Activated naive CD8-positive, alpha-beta T cell treated with anti-CD3 and anti-CD28 coated beads, Interleukin-2, amount 50 U/mL, for 24 hours (primary cell): ENCODE results near the gene SPEM2.

ENCODE experiments used
- ATAC-seq: fragments of 150-1000 bp; cut with Tn5 transposase; one replicate; pipeline ENCODE4 v1.10.0; 2021
- DNase-seq: peaks from one replicate; pipeline ENCODE4 v3.0.0; 2021
- H3K27ac Mint-ChIP-seq: one replicate; pipeline ENCODE4 v1.8.0; 2021; ENCODE audit warnings: mild to moderate bottlenecking, mixed read lengths
- H3K27me3 Mint-ChIP-seq: one replicate; pipeline ENCODE4 v1.8.0; 2021; ENCODE audit warnings: mixed read lengths
- H3K36me3 Mint-ChIP-seq: one replicate; pipeline ENCODE4 v1.8.0; 2021; ENCODE audit warnings: low read depth, mixed read lengths
- H3K4me1 Mint-ChIP-seq: one replicate; pipeline ENCODE4 v1.8.0; 2021; ENCODE audit warnings: mixed read lengths
- H3K4me3 Mint-ChIP-seq: one replicate; pipeline ENCODE4 v1.8.0; 2021; ENCODE audit warnings: mild to moderate bottlenecking, moderate library complexity, mixed read lengths
- H3K9me3 Mint-ChIP-seq: one replicate; pipeline ENCODE4 v1.8.0; 2021; ENCODE audit warnings: mixed read lengths

The SPEM2 gene

DNA sequence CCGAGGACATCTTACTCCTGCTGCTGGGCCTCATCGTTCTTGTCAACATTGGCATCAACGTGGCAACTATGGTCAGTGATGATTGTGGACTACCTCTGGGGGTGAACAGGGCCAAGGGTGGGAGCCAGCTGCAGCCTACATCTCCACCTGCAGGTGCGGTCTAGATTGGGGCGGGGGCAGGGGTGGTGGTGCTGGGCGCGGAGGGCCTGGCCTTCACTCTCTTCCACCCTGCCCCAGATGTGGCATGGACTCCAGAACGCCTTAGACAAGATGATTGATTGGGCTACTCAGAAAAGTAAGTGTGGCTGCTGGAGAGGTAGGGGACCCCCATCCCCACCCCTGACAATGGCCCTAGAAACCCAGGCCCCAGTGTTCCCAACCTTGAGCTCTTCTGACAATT, 340 bp downstream of the SPEM2 start:
- H3K4me1 Mint-ChIP-seq: no peaks in the 10 kb centered on the region
- no peak overlapping the region for H3K27ac Mint-ChIP-seq
- no peaks in the 10 kb centered on the region for H3K36me3 Mint-ChIP-seq

DNA sequence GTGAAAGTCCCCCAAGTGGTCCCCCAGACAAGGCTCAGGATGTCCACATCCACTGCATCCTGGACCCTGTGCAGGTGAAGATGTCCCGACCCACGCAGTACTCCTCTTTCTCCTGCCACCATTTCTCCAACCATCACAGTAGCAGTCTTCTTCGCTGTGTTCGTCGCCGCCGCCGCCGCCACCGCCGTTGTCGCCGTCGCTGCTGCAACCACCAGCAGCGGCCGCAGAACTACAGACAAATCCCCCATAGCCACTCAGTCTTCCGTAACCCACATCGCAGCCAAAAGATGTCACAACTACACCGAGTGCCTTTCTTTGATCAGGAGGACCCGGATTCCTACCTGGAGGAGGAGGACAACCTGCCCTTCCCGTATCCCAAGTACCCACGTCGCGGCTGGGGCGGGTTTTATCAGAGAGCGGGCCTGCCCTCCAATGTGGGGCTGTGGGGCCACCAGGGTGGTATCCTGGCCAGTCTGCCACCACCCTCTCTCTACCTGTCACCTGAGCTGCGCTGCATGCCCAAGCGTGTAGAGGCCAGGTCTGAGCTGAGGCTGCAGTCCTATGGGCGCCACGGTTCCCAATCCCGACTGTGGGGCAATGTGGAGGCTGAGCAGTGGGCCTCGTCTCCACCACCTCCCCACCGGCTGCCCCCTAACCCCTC, 917 bp downstream of the SPEM2 start:
- no peak overlapping the region for H3K27ac Mint-ChIP-seq
- no peaks in the 10 kb centered on the region for H3K27me3 Mint-ChIP-seq
- no peaks in the 10 kb centered on the region for H3K9me3 Mint-ChIP-seq
- ATAC-seq (no peak), DNase-seq (no peak)
- H3K36me3 Mint-ChIP-seq: no peaks in the 10 kb centered on the region
- no peak overlapping the region for H3K4me3 Mint-ChIP-seq
- no peaks in the 10 kb centered on the region for H3K4me1 Mint-ChIP-seq

More for the DNA sequence above, 340 bp downstream of the SPEM2 start:
- Mint-ChIP-seq H3K9me3 (no peaks in the 10 kb centered on the region), H3K4me3 (no peak overlapping the region), H3K27me3 (no peaks in the 10 kb centered on the region)
- DNase-seq: no peak
- no peak for ATAC-seq

DNA sequence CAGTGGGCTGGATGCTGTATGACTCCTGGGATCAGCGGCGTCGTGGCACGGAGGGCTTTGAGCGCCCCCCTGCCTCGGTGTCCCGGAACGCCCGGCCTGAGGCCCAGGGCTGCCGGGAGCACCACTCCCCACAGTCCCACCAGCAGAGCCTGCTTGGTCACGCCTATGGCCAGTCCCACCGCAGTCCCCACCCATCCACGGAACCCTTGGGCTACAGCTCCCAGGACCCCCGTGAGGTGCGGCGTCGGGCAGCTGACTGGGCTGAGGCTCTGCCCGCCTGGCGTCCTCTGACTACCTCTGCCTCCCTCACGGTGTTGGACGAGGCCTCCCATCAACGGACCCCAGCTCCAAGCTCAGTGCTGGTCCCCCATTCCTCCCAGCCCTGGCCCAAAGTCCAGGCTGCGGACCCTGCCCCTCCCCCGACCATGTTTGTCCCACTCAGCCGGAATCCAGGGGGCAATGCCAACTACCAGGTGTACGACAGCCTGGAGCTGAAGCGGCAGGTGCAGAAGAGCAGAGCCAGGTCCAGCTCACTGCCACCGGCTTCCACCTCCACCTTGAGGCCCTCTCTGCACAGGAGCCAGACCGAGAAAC, 1.6 kb downstream of the SPEM2 start:
- DNase-seq (no peak), ATAC-seq (no peak)
- no peak overlapping the region for H3K27ac Mint-ChIP-seq
- H3K4me3 Mint-ChIP-seq: no peak overlapping the region
- no peaks in the 10 kb centered on the region for H3K36me3 Mint-ChIP-seq
- no peaks in the 10 kb centered on the region for H3K9me3 Mint-ChIP-seq
- no peaks in the 10 kb centered on the region for H3K27me3 Mint-ChIP-seq
- no peaks in the 10 kb centered on the region for H3K4me1 Mint-ChIP-seq

DNA sequence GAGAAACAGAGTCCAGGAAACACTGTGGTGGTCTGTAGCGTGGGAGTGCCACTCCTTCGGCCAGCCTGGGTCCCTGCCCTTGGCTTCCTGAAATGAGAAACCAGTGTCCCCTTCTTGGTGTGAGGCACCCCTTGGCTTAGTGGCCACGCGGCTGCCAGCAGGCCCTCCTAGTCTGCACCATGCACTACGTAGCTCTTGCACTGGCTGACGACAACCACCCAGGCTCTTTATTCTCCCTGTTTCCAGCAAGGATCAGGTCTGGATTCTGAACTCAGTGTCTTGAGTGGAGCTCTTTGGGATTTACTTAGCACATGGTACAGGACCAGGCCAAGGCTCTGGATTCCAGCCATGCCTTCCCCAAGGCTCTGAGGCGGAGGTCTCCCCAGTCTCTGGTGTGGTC, 2.1 kb downstream of the SPEM2 start:
- no peak overlapping the region for H3K27ac Mint-ChIP-seq
- DNase-seq: no peak
- H3K4me1 Mint-ChIP-seq: no peaks in the 10 kb centered on the region
- no peaks in the 10 kb centered on the region for H3K27me3 Mint-ChIP-seq
- no peak overlapping the region for H3K4me3 Mint-ChIP-seq
- no peaks in the 10 kb centered on the region for H3K9me3 Mint-ChIP-seq
- H3K36me3 Mint-ChIP-seq: no peaks in the 10 kb centered on the region
- no peak for ATAC-seq

DNA sequence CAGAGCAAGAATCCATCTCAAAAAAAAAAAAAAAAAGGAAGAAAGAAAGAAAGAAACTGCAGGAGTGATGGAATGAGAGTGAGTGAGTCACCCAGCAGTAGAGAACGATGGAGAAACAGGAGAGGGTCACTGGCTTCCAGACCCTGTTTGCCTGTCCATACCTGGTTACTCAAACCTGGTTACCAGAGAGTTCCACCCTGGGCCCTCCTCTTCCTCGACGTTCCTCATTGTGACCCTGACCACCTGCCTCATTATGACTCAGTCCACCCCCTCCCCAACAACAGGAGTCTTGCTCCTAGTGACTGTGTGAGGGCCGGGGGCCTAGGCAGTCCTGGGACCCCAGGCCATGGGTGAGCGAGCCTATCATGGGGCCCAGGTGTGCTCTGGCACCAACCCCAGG, 3.1 kb downstream of the SPEM2 start, which contains the start of gene SPEM3:
Gene SPEM3 (plus strand): TSS at position 301 of the 400 bp plus-strand sequence. CDS start 46 bp downstream, at position 347.
- Mint-ChIP-seq H3K4me3 (no peak within 1 kb of the TSS), H3K36me3 (no peaks in the 10 kb centered on the region), H3K27ac (no peak within 1 kb of the TSS), H3K4me1 (no peaks in the 10 kb centered on the region), H3K27me3 (no peaks in the 10 kb centered on the region), H3K9me3 (no peaks in the 10 kb centered on the region)
- no peak for DNase-seq
- ATAC-seq: no peak

DNA sequence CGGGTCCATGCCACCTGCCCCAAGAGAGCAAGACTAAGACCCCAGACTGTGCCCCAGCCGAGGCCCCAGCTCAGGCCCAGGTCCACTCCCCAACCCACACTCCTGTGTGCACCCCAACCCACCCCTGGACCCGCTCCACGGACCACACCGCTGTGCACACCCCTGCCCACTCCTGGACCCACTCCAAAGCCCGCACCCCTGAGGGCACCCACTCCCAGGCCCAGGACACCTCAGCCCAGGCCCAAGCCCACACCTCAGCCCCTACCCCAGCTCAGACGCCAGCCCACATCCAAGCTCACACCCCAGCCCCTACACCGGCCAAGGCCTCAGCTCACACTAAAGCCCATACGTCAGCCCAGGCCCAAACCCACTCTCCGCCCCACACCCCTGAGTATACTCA, 4.3 kb downstream of the SPEM2 start:
- Mint-ChIP-seq H3K4me1 (no peaks in the 10 kb centered on the region), H3K36me3 (no peaks in the 10 kb centered on the region), H3K27me3 (no peaks in the 10 kb centered on the region), H3K9me3 (no peaks in the 10 kb centered on the region), H3K4me3 (no peak overlapping the region), H3K27ac (no peak overlapping the region)
- no peak for ATAC-seq
- no peak for DNase-seq

DNA sequence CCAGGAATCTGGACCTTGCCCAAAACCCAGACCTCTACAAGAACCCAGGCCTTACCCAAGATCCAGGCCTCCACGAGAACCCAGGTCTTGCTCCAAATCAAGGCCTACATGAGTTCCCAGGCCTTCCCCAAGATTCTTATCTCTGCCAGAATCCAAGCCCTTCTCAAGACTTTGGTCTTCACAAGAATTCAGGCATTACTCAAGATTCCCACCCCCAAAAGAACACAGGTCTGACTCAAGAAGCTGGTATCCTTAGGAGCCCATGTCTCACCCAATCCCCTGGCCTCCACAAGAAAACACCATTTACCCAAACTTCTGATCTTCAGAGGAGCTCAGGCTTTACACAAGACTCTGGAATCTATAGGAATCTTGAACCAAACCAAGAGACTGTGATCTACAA, 5.8 kb downstream of the SPEM2 start:
- DNase-seq (no peak), ATAC-seq (no peak)
- Mint-ChIP-seq H3K27me3 (no peaks in the 10 kb centered on the region), H3K36me3 (no peaks in the 10 kb centered on the region), H3K9me3 (no peaks in the 10 kb centered on the region), H3K27ac (no peak overlapping the region), H3K4me1 (peaks cover 10% of the 10 kb centered on the region), H3K4me3 (no peak overlapping the region)

DNA sequence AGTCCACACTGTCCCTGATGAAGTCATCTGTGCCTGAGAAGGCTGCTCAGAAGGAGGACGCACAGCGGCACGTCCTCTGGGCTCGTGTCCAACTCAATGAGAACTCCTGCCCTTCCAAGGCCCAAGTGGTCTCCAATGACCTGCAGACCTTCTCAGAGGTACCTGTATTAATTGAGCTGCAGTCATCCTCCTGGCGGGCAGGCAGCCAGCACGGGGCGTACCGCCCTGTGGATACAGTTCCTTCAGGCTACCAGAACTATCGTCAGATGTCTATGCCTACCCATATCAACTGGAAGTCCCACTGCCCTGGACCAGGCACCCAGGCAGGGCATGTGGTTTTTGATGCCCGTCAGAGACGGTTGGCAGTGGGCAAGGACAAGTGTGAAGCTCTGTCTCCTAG, 6.9 kb downstream of the SPEM2 start:
- peaks cover 17% of the 10 kb centered on the region for H3K4me1 Mint-ChIP-seq
- no peaks in the 10 kb centered on the region for H3K27me3 Mint-ChIP-seq
- no peaks in the 10 kb centered on the region for H3K9me3 Mint-ChIP-seq
- H3K36me3 Mint-ChIP-seq: no peaks in the 10 kb centered on the region
- H3K4me3 Mint-ChIP-seq: no peak overlapping the region
- DNase-seq (no peak), ATAC-seq (no peak)
- no peak overlapping the region for H3K27ac Mint-ChIP-seq

DNA sequence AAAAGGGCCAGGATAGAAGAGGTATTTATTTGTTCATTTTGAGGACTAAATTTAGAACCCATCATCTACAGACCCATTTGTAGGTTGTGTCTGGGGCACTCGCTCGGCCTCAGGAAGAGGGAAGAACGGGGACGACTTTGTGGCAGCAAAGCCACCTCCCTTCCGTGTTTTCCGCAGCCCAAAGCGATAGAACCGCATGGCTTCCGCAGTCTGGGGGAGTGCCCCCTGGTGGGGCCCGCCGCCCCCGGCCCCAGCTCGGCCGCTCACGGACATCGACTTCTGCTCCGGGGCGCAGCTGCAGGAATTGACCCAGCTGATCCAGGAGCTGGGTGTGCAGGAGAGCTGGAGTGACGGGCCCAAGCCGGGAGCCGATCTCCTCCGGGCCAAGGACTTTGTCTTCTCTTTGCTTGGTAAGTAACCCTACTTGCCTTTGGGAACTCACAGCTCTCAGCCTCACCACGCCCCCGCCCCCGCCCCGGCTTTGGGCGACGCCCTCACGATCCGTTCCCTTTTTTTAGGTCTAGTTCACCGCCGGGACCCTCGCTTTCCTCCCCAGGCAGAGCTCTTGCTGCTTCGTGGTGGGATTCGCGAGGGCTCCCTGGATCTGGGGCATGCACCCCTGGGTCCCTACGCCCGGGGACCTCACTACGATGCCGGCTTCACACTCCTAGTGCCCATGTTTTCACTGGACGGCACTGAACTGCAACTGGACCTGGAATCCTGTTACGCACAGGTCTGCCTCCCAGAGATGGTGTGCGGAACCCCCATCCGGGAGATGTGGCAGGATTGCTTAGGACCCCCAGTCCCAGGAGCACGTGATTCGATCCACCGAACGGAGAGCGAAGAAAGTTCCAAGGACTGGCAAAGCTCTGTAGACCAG, 10.5 kb downstream of the SPEM2 start:
- peaks cover 4% of the 10 kb centered on the region for H3K36me3 Mint-ChIP-seq
- peak; percentile 25 for ATAC-seq
- peaks cover 44% of the 10 kb centered on the region for H3K4me1 Mint-ChIP-seq
- DNase-seq: peak; percentile 65
- H3K4me3 Mint-ChIP-seq: peak overlapping the region; percentile 91
- no peaks in the 10 kb centered on the region for H3K9me3 Mint-ChIP-seq
- H3K27ac Mint-ChIP-seq: peak overlapping the region; percentile 95
- H3K27me3 Mint-ChIP-seq: peaks cover 23% of the 10 kb centered on the region

DNA sequence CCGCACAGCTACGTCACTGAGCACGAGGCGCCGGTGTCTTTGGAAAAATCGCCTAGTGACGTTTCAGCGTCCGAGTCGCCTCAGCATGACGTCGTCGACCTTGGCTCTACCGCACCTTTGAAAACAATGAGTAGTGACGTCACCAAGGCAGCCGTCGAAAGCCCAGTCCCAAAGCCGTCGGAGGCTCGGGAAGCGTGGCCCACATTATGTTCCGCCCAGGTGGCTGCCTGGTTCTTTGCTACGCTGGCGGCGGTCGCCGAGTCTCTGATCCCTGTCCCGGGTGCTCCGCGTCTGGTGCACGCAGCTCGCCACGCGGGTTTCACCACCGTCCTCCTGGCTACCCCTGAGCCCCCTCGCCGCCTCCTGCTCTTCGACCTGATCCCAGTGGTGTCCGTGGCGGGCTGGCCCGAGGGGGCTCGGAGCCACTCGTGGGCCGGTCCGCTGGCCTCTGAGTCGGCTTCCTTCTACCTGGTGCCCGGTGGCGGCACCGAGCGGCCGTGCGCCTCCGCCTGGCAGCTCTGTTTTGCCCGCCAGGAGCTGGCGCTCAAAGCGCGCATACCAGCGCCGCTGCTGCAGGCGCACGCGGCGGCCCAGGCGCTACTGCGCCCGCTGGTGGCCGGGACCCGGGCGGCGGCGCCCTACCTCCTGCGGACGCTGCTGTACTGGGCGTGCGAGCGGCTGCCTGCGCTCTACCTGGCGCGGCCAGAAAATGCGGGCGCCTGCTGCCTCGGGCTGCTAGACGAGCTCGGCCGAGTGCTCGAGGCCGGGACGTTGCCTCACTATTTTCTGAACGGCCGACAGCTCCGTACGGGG, 11.3 kb downstream of the SPEM2 start:
- H3K27ac Mint-ChIP-seq: peak overlapping the region; percentile 95
- ATAC-seq: peak; percentile 77
- H3K4me3 Mint-ChIP-seq: peak overlapping the region; percentile 91
- DNase-seq: peak; percentile 84
- H3K36me3 Mint-ChIP-seq: peaks cover 4% of the 10 kb centered on the region
- no peaks in the 10 kb centered on the region for H3K9me3 Mint-ChIP-seq
- peaks cover 46% of the 10 kb centered on the region for H3K4me1 Mint-ChIP-seq
- H3K27me3 Mint-ChIP-seq: peaks cover 30% of the 10 kb centered on the region

DNA sequence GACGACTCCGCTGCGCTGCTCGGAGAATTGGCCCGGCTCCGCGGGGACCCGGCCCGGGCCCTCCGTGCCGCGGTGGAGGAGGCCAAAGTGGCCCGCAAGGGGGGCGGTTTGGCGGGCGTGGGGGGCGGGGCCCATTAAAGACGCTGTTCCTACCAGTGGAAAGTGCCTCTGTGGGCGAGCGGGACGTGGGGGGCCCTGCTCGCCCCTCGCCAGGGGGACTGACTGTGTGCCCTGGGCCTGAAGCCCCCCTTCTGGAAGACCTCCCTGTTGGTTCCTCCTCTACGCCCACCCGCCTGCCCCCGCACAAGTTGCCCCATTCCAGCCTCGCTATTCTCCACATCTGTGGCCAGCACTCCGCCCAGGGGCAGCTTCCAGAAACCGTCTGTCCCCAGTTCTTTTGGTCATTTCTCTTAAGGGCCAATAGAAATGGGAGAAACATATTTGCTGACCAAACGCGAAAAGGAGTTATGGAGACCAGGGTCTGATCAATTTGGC, 12.0 kb downstream of the SPEM2 start:
- DNase-seq (no peak), ATAC-seq (no peak)
- Mint-ChIP-seq H3K9me3 (no peaks in the 10 kb centered on the region), H3K4me3 (peak overlapping the region; percentile 91), H3K36me3 (peaks cover 4% of the 10 kb centered on the region), H3K27me3 (peaks cover 34% of the 10 kb centered on the region), H3K27ac (no peak overlapping the region), H3K4me1 (peaks cover 46% of the 10 kb centered on the region)

DNA sequence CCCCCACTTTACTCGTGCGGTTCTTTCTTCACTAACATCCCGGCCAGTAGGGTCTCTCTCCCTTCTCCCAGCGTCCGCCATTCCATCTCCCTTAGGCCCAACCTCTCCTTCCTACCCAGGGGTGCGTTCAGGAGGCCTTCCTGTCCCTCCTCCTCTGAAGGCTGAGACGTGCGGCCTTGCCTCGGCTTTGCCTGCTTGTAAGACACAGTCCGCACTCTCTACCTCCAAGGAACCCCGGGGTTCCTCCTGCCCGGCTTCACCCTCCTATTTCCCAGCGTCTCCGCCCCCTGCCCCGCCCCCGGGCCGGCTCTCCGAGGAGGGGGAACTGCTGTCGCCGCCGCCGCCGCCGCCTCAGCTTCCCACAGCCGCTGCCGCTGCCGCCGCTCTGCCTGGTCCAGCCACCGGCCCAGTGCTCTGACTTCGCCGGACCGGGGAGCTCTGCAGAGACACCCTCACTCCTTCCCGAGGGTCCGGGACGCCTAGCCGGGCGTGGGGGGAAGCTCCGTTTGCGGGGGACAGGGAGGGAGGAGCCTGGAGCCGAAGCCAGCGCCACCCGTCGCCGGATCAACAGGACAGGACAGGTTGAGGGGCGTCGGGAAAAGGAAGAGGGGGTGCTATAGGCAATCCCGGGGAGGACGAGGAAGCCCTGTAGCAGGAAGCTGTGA, 12.7 kb downstream of the SPEM2 start:
- Mint-ChIP-seq H3K27ac (no peak overlapping the region), H3K27me3 (peaks cover 39% of the 10 kb centered on the region)
- DNase-seq: peak; percentile 79

DNA sequence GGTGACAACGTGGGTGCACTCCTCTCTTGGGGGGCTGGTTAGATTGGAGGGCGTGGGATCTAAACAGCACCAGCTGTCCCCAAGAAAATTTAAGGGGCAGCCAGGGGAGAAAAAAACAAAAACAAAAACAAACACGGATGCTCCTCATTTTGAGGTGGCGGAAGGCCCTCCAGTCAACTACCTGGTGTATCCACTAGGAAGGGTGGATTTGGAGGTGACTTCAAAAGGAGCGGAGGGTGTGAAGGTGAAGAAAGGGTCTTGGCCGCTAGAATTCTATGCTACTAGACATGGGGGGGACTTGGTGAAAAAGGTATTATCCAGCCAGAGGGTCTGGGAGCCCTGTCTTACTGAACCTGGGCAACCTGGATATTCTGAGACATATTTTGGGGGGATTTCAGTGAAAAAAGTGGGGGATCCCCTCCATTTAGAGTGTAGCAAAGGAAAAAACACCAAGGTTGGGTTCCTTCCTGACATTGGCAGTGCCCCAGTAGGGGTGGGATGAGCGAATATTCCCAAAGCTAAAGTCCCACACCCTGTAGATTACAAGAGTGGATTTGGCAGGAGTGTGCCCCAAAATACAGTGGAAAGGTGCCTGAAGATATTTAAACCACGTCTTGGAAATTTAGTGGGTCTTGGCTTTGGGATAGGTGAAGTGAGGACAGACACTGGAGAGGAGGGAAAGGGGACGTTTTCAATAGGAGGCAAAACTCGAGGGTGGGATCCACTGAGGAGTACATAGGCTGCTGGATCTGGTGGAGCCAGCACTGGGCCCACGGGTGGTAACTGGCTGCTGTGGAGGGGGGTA, 13.4 kb downstream of the SPEM2 start:
- ATAC-seq: no peak
- DNase-seq: no peak
- Mint-ChIP-seq H3K27me3 (peaks cover 45% of the 10 kb centered on the region), H3K4me1 (peaks cover 46% of the 10 kb centered on the region), H3K36me3 (peaks cover 4% of the 10 kb centered on the region), H3K27ac (no peak overlapping the region), H3K9me3 (no peaks in the 10 kb centered on the region), H3K4me3 (peak overlapping the region; percentile 73)

More for the DNA sequence above, 12.7 kb downstream of the SPEM2 start:
- no peak for ATAC-seq
- no peaks in the 10 kb centered on the region for H3K9me3 Mint-ChIP-seq
- peaks cover 4% of the 10 kb centered on the region for H3K36me3 Mint-ChIP-seq
- H3K4me1 Mint-ChIP-seq: peaks cover 46% of the 10 kb centered on the region
- H3K4me3 Mint-ChIP-seq: peak overlapping the region; percentile 73
